Fibroblast of skin of left quadriceps (primary cell): Measurements from ENCODE around the gene SSNA1.

Experiments used
- DNase-seq, 2 experiments: peaks; one replicate each; pipeline ENCODE4 v3.0.0-alpha.2; 2013; ENCODE audit warnings: low read depth in 2 of 2

SSNA1 gene

DNA sequence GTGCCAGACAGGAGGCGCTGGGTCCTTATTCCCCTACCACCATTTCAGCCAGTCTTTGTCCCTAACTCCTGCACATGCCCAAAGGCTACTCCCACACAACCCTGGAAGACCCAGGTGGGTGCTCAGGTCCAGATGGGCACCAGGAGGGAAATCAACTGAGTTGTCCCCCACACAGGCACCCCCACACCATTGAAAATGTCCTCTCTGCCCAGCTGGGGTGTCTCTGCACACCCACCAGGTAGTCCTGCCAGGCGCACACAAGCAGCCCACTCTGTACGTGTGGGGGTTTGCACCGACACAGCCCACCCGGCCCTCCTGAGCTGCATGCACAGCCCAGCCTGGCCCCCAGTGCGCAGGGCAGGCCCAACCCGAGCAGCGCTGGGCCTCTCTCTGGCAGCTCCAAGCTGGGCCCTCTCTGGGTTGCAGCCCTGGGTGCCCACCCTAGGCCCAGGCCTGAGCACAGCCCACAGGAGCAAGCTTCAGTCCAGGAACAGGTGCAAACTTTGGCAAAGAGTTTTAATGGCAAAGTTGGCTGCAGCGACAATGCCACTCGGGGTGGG lies 31.4 kb downstream of the SSNA1 start:
- DNase-seq: no peak

DNA sequence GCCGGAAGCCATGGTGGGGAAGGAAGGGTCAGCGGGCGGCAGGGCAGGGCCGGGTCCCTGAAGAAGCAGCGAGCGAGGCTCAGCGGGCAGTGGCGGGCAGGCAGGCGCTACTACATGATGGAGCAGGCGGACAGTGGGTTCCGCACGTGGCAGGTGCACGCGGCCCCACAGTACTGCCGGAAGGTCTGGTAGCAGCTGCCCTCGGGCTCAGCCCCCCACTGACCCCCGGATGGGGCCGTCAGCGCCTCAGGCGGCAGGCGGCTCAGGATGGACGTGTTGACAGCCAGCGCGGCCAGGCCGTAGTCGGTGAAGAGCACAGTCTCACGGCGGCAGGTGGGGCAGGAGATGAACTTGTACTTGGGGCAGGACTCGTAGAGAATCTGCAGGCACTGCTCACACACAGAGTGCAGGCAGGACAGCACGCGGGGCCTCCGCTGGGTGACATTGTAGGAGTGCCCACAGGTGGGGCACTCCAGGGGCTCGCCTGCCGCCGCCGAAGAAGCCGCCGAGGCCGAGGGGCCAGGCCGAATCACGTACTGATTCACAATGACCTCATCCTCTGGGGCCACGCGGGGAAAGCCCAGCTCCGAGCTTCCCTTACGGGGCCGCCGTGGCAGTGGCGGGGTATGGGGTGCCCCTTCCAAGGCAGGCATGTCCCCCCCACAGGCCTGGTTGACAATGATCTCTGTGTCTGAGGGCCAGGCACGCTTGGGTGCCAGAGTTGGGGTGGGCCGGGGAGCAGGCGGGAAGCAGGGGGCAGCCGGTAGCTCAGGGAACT lies 32.0 kb downstream of the SSNA1 start:
- DNase-seq: no peak

GRCh38 chr9:137221095-137221505 lies 32.6 kb downstream of the SSNA1 start:
- no peak for DNase-seq

- DNase-seq: no peak
Observed at GRCh38 chr9:137221506-137222111, 33.1 kb downstream of the SSNA1 start.

DNA sequence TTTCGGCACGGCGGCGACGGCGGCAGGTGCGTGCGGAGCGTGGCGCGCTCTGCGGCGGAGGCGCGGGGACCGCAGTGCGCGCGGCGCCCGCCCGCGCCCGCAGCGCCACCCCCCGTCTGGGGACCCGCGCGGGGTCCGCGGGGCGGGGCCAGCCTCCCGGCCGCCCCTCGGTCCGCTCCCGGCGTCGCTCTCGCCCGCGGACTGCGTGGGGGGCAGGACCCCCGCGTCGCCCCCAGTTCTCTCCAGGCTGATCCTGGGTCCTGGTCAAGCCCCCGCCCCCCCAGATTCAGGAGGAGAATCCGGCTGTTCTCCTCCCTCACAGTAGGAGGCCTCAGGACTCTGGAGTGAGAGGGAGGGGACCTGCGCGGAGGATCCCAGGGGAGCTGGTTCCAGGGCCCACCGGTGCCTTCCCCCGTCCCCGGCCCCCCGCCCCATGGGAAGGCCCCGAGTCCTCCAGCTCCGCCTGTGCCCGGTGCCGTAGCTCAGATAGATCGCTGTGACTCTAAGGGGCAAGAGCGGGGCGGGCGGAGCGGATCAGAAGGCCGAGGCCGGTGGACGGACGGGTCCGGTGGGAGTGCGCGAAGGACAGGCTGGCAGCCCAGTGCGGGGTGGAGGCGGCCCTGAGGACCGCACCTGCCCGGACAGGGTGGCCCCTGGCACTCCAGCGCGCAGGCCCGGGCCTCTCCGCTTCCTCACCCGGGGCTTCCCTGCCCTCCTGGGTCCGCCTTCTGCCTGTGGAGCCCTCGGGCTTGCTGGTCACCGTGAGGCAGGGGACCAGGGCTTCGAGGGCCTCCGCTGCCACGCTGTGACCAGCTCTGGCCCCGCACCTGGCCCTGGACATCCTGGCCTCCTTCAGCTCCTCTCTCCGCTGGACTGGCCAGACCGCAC lies 34.0 kb downstream of the SSNA1 start, which contains the start of gene RNF208:
RNF208 (minus strand) TSS at position 51 of the 888 bp plus-strand sequence. CDS start 1,028 bp downstream, outside the sequence.
- no peak for DNase-seq

DNA sequence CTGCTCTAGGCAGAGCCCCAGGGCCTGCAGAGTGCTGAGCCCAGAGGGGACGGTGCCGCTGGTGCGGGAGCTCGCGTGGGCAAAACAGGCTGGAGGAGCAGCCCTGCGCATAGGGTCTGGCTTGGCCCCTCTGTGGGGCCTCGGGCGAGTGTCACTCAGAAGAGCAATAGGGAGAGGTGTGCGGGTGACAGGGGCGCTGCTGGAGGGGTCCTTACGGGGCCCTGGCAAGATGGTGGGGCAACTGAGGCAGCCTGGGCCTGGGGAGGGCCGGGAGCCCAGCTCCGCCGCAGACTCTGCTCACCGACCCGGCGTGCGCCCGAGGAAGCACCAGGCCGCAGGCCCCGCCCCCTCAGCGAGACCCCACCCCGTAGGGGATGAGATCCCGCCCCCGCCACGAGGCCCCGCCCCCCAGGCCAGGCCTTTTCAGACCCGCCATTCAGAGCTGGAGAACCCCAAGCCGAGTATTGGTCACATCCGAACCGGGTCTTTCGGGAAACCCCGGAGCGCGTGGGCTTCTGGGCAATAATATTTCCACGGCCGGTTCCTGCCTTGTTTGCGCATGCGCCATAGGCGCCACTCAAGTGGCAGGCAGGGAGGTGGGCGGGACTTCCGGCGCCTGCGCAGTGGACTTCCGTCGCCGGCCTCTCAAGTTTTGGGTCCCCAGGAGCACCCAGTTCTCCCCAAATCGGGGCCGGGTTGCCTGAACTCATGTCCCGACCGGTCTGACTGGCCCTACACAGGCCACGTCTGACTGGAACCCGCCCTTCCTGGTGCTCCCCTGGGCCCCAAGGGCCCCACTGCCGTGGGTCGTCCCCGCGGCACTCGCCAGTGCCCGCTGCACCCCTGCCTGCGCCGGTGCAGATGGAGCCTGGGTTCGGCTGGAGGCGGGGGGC lies 34.8 kb downstream of the SSNA1 start:
- DNase-seq: peak; percentile 97

- DNase-seq: no peak
Observed at GRCh38 chr9:137224830-137225694, 36.6 kb downstream of the SSNA1 start, which contains the start of gene CYSRT1. CYSRT1 (plus strand) TSS chr9:137225174; CDS start chr9:137225622, 448 bp downstream.

DNA sequence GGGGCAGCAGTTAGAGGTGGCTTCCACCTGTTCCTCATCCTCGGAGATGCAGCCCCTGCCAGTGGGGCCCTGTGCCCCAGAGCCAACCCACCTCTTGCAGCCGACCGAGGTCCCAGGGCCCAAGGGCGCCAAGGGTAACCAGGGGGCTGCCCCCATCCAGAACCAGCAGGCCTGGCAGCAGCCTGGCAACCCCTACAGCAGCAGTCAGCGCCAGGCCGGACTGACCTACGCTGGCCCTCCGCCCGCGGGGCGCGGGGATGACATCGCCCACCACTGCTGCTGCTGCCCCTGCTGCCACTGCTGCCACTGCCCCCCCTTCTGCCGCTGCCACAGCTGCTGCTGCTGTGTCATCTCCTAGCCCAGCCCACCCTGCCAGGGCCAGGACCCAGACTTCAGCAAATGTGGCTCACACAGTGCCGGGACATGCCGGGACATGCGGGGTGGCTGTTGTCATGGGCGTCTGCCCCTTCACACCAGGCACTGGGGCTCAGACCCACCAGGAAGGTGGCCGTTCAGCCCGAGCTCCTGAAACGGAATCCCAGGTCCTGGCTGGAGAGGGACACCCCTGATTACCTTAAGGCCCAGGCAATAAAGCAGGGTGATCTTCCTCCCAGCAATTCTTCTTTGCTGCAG lies 37.3 kb downstream of the SSNA1 start:
- DNase-seq: no peak

DNA sequence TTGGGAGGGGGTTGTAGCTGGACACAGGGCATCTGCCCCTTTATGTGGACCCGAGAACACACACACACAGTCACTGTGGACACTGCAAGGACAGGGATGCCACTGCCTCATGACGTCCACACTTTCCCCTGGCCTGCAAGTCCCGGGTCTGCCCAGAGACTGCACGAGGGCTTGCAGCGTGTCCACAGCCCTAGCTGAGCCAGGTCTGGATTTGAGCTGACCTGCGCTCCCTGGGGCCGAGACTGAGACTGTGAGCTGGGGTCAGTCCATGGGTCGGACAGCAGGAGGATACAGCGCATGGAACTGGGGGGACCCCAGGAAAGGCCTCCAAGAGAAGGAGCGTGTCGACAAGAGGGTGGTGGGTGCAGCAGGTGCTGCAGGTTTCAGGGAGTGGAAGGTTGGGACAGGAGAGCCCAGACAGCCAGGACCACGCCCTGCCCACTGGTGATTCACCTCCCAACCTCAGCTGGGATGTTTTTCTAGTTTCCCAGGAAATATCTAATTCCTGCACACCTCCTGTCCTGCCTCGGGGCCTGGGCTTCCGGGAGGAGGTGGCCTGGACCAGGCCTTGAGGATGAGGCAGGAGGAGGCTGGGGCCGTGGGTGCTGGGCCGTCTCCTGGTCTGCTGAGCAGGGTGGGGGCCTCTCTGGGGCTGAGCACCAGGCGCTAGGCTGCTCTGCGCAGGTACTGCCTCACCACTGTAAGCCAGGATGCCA lies 38.0 kb downstream of the SSNA1 start:
- DNase-seq: no peak

- DNase-seq: peak; percentile 22 to 36
Observed at GRCh38 chr9:137227054-137227852, 38.8 kb downstream of the SSNA1 start, which contains the start of gene RNF224. RNF224 (plus strand) TSS chr9:137227502; CDS start chr9:137228336, 834 bp downstream.

DNA sequence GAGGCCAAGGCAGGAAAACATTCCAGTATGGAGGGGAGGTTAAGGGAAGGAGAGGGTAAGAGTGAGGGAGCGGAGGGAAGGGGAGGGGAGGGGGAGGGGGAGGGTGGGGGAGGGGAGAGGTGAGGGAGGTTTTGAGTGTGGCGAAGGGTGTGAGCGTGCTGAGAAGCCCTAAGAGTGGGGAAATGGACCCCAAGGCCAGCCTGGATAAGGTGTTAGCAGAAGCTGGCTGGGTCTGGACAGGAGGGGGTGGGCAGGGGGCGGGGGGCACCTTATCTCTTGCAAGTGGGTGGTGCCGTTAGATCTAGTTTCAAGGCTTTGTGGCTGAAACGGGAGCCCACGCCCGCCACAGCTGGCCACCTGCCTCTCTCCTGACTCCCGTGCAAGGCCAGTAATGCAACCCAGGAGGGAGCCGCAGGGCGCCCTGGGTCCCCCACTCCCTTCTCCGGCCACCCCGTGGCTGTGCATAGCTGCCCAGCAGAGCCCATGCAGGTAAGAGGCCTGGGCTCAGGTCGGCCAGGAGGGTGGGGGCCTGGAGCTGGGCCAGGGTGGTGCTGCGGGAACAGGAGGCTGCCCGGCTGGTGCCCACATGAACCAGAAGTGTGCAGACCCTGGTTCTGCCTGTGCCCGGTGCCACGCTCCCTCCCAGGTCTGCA lies 39.5 kb downstream of the SSNA1 start:
- DNase-seq: no peak

- DNase-seq: no peak
Observed at GRCh38 chr9:137228506-137228967, 40.1 kb downstream of the SSNA1 start.

GRCh38 chr9:137228968-137229896 lies 40.8 kb downstream of the SSNA1 start:
- no peak for DNase-seq

DNA sequence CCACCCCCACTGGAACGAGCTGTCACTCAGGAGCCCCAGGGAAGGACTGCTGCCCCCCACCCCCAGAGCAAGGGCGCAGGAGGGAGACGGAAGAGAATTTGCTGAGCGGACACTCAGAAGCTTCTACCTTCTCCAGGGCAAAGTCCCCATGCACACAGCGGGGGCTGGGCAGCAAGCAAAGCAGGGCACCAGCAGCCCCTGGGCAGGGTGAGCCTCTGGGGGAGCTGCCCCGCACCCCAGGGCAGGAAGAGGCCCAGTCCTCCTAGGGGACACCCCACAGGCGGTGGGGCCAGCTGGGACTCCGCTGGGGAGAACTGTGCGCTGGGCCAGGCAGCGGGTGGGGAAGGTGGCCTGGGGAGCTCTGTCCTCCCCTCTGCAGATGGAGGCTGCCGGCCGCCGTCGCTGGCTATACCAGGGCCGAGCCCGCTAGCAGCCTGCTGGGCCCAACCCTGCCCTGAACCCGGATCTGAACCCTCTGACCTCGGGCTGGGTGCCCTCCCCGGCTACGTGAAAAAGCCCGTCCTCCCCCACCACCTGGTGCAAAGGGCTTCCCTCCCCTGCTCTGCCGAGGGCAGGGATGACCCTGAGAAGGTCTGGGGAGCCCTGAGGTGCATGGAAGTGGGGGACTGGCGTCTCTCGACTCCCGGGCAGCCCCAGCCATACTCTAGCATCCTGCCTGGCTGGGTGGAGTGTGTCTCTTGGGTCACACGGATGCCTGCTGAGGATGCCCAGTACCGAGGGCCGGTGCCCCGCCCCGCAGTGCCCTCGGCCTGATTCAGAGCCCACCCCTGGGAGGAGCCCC lies 41.6 kb downstream of the SSNA1 start:
- DNase-seq: no peak

DNA sequence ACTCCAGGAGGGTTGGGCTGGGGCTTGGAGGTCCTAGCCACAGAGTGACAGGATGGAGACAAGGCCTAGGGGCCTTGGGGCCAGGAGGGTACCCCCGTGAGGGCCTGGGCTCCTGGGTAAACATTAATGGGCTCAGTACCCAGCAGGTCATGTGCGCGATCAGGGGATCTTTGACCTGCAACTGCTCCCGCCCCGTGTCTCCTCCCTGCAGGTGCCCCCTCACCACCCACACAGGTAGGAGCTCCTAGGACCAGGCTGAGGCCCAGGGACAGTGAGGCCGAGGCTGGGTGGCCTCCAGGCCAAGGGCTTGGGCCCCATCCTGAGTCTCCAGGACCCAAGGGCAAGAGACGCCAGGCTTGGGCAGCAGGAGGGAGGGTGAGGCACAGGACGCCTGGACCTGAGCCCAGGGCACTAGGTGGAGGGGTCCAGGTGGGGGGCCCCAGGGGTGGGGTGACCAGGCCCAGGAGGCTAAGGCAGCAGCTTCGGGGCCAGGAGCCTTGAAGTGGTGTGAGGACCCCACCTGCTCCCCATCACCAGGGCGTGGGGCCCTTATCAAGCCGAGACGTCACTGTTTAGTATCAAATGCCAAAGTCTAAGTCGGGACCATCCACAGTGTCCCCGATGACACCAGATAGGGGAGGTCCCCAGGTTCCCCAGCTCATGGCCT lies 42.4 kb downstream of the SSNA1 start, which contains the start of gene SLC34A3:
SLC34A3 (plus strand) TSS at position 197 of the 667 bp plus-strand sequence. CDS start 802 bp downstream, outside the sequence.
- DNase-seq: no peak
